Kidney epithelial cell (primary cell): ENCODE data around the gene PSD2. TPM values are rescaled to one million over a fixed set of nuclear protein-coding genes. Genes with fewer than 3 reads are reported as not detected.

Experiments
- DNase-seq: peaks from one replicate; pipeline ENCODE4 v3.0.0-alpha.2; 2010; ENCODE audit warnings: low read depth
- H3K27me3 ChIP-seq: 2 replicates; pipeline ENCODE4 v1.6.0; 2011; ENCODE audit warnings: low read length; ENCODE audit not compliant: control insufficient read depth, insufficient read depth
- H3K36me3 ChIP-seq: 2 replicates; pipeline ENCODE4 v1.5.1; 2011; ENCODE audit warnings: low read length; ENCODE audit not compliant: control insufficient read depth, insufficient read depth
- H3K4me3 ChIP-seq: 2 replicates; pipeline ENCODE4 v1.5.1; 2011; ENCODE audit warnings: low read depth, mild to moderate bottlenecking, control low read depth, low read length
- CTCF ChIP-seq: IDR thresholded peaks from 2 replicates; pipeline ENCODE4 v1.5.1; 2011; ENCODE audit warnings: mild to moderate bottlenecking, moderate library complexity, low read length, control low read depth, inconsistent platforms; ENCODE audit not compliant: insufficient read depth, poor library complexity, severe bottlenecking
- total RNA-seq: library from RNA; depleted of rRNA; stranded (reverse); fragments of >200 nt; gene quantifications from 2 replicates; pipeline ENCODE4 v1.2.3, GENCODE V29; 2015

PSD2 gene
- total RNA-seq: 0.13 and 0.41 TPM in 2 replicates

GRCh38 chr5:139795074-139796001 lies at the start of gene PSD2:
TSS of gene PSD2 (plus strand) at chr5:139795808. CDS start at chr5:139809441, 13,633 bp downstream.
- no peak within 1 kb of the TSS for H3K4me3 ChIP-seq
- TF ChIP-seq CTCF: no peak
- H3K36me3 ChIP-seq: no peaks in the 10 kb centered on the region
- H3K27me3 ChIP-seq: peaks cover 60% of the 10 kb centered on the region
- no peak for DNase-seq

- no peaks in the 10 kb centered on the region for H3K27me3 ChIP-seq
- no peaks in the 10 kb centered on the region for H3K36me3 ChIP-seq
- H3K4me3 ChIP-seq: peak overlapping the region; percentile 24
- no peak for DNase-seq
- no peak for TF ChIP-seq CTCF
These were observed 48.7 kb upstream of the PSD2 start for GRCh38 chr5:139746691-139747582.

GRCh38 chr5:139747583-139748504 lies 47.8 kb upstream of the PSD2 start:
- no peaks in the 10 kb centered on the region for H3K27me3 ChIP-seq
- H3K4me3 ChIP-seq: peak overlapping the region; percentile 23
- no peaks in the 10 kb centered on the region for H3K36me3 ChIP-seq
- DNase-seq: no peak
- TF ChIP-seq CTCF: no peak

DNA sequence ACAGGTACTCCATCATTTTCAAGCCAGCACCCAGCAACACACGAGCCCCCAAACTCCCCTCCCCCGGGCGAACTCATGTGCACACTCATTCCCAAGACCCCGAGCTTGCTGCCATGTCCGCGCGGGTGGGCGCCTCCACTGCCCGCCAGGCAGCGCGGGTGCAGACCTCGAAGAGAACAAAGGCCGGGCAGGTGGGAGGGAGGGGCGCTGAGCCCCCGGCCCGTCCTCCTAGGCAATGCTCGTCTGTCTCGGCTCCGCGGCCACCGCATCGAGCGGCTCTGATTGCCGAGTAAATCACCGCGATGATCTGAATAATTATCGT lies 47.1 kb upstream of the PSD2 start:
- TF ChIP-seq CTCF: no peak
- H3K4me3 ChIP-seq: no peak overlapping the region
- no peaks in the 10 kb centered on the region for H3K36me3 ChIP-seq
- DNase-seq: no peak
- no peaks in the 10 kb centered on the region for H3K27me3 ChIP-seq

- TF ChIP-seq CTCF: no peak
- DNase-seq: no peak
- Histone ChIP-seq H3K4me3 (no peak overlapping the region), H3K36me3 (no peaks in the 10 kb centered on the region), H3K27me3 (no peaks in the 10 kb centered on the region)
These were observed 46.4 kb upstream of the PSD2 start for GRCh38 chr5:139749242-139749641.
